ENCODE results near the gene TAMALIN.

TAMALIN gene

GRCh38 chr12:52037248-52037861, 30.6 kb downstream of the TAMALIN start:
- no peak for DNase-seq (ENCODE audit: low read depth, low spot score)

- DNase-seq (ENCODE audit: low read depth, low spot score), result no peak
These were observed 31.7 kb downstream of the TAMALIN start for GRCh38 chr12:52038447-52038846.

- DNase-seq (ENCODE audit: low read depth, low spot score), result no peak
These were observed 34.3 kb downstream of the TAMALIN start for GRCh38 chr12:52041035-52041434.

GRCh38 chr12:52041695-52042123, 35.0 kb downstream of the TAMALIN start:
- no peak for DNase-seq (ENCODE audit: low read depth, low spot score)

- no peak for DNase-seq (ENCODE audit: low read depth, low spot score)
These were observed 36.1 kb downstream of the TAMALIN start for GRCh38 chr12:52042706-52043385.

- DNase-seq (ENCODE audit: low read depth, low spot score), result no peak
These were observed 36.9 kb downstream of the TAMALIN start for GRCh38 chr12:52043386-52044212.

DNA sequence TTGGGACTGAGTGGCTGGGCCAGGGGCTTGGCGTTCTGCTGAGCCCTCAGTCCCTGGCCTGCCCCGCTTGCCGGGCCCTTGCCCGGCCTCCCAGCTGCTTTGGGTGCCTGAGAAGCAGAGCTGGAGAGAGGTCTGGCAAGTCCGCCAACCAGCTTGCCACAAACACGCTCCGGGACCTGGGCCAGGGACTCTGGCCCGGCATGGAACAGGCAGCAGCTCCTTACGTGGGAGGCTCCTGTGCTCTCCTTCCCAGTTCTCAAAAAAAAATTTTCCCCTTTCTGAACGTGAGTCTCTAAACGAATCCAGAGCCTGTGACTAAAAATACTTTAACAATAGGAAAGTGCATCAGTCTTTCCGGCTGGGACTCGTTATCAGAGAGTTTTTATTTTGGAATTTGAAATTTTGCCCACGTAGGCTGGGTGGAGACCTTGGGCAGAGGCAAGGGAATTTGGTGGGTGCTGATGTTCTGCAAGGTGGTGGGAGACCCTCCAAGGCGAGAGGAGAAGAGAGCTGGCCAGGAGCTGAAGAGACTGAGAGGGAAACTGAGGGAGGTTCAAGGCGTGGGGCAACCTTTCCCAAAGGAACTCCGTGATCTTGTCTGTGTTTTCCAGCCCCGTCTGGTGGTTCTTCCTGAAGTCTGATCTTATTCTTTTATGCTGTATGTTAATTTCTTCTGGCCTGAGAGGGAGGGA, 37.7 kb downstream of the TAMALIN start:
- DNase-seq (ENCODE audit: low read depth, low spot score), result no peak

DNA sequence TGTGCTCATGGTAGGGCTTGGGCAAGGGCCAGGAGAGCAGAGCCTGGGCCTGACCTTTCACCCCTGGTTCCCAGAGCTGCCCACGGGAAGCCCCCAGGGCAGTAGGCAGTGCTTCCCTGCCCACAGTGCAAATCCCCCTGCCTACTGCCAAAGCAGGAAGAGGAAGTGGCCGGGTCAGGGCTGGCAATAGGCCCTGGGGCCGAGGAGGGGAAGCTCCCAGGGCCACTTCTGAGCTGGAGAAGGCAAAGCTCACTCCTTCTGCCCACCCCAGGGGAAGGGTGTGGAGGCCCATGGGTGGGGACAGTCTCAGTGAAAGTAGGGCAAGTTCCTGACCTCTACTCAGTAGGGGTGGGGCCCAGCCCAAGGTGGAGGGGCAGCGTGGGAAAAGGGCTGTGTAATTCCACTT, 39.1 kb downstream of the TAMALIN start:
- no peak for DNase-seq (ENCODE audit: low read depth, low spot score)

DNA sequence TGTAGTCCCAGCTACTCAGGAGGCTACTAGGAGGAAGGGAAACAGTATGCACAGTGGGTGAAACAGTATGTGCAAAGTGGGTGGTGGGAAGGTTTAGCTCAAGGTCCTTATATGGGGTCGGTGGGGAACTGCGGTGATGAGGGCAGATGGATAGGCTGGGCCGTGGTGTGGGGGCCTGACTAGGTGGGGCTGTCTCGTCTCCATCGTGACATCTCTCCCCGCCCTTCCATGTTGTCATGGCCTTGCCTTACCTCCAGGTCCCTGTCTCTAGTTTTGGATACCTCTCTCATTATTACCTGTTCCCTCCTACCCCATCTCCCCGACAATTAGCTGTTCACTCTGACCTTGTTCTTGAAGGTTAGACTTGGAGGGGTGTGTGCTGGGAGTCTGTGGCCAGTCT, 40.1 kb downstream of the TAMALIN start:
- DNase-seq (ENCODE audit: low read depth, low spot score), result no peak

DNA sequence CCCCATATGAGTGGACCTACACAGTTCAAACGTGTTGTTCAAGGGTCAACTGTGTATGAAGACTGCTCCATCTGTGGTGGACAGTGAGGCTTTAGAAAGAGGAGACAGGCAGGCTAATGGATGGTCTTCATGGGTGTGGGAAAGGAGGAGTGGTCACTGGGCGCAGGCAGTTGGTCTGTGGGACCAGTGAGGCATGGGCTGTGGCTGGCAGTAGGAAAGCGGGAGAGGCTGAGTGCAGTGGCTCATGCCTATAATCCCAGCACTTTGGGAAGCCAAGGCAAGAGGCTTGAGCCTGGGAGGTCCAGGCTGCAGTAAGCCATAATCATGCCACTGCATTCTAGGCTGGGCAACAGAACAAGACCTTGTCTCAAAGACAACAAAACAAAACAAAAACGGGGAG, 42.5 kb downstream of the TAMALIN start:
- DNase-seq (ENCODE audit: low read depth, low spot score), result no peak

- no peak for DNase-seq (ENCODE audit: low read depth, low spot score)
These were observed 42.9 kb downstream of the TAMALIN start for GRCh38 chr12:52049688-52050087.

DNA sequence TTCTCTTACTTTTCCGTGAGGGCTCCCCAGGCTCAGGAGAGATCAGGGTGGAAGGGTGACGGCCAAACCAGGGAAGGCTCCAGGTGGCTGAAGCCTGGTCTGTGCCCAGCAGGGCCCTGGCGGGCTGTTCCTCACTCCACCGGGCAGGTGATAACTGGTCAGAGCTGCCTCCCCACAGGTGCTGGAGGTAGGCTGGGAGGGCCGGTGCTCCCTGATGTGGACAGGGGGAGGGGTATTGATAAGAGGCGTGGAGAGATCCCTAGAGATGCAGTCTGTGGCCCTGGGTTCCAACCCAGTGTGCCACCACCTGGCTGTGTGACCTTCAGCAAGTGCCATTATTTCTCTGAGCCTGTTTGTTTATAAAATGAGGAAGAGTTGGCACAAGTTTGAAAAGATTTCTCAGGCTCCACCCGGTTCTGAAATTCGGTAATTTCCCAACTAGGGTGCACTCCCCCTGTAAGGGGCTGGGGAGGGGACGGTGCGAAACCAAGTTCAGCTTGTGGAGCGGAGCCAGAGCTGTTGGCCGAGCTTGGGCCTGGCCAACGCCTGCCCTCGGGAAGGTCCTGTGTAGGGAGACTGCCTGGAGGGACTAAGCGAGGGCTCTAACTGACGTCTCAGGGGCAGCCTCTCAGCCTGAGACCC, 43.5 kb downstream of the TAMALIN start:
- DNase-seq (ENCODE audit: low read depth, low spot score), result no peak

DNA sequence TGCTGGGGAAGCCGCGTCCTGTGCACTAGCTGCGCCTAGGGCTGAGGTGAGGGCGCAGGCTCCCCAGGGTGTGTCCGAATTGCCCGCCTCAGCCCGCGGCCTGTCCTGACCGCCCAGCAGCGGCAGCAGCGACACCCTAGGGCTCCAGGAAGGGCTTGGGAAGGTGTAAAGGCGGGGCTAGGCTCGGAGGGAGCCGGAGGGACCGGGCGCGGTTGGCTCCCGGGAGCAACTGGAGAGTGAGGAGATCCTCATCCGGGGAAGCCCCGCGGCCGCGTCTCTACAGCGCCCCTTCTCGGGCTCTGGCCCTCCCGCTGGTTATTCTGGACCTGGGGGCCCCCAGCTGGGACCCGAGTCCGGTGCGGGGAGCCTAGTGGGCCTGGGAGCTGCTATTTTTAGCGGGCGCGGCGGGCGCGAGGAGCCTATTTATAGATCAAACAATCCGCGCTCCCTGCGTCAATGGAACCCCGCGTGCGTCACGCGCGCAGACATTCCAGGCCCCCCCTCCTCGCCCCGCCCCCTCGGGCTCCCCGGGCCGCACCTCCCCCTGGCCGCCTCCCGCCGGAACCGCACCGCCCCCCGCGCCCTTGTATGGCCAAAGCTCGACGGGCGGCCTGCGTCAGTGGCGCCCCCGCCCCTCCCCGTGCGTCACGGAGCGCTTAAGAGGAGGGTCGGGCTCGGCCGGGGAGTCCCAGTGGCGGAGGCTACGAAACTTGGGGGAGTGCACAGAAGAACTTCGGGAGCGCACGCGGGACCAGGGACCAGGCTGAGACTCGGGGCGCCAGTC, 44.2 kb downstream of the TAMALIN start, which contains the start of gene NR4A1:
TSS of gene NR4A1 (plus strand) at position 685 of the 784 bp plus-strand sequence. CDS start 2,887 bp downstream, outside the sequence.
- DNase-seq (ENCODE audit: low read depth, low spot score), result no peak

DNA sequence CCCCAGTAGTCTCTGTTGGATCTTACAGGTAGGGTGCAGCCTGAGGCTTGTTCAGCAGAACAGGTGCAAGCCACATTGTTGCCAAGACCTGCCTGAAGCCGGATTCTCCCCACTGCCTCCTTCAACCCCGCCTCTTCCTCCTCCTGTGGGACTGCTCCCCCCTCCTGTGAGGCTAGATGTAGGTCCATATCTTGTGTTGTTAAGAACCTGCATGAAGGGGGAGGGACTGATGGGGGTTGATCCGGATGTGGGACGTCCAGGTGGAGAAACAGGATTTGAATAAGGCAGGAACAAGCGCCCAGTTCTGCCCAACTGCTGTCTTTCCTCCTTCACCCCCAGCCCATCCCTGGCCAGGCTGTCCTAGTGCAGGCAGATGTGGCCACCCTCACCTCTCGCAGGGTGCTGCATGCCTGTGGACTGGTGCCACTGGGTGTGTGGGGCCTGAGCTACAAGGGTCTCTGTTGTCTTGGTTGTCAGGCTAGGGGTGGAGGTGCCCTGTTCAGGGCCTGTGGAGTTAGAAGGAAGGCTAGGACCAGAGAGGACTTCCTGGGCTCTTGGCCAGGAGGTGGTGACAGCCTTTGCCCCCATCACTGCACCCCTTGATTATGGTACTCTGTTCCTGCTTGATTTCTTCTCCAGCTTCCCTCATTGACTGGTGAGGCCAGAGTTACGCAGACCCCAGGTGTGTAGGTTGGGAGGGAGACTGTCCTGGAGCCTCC, 45.9 kb downstream of the TAMALIN start:
- no peak for DNase-seq (ENCODE audit: low read depth, low spot score)

- no peak for DNase-seq (ENCODE audit: low read depth, low spot score)
These were observed 46.9 kb downstream of the TAMALIN start for GRCh38 chr12:52053536-52054209.

- DNase-seq (ENCODE audit: low read depth, low spot score), result no peak
These were observed 47.6 kb downstream of the TAMALIN start for GRCh38 chr12:52054231-52054832.

GRCh38 chr12:52054833-52055730, 48.3 kb downstream of the TAMALIN start:
- DNase-seq (ENCODE audit: low read depth, low spot score), result no peak

Measured in iPS DF 19.7 (cell line).